Kidney (tissue), 14 donors: ENCODE measurements around the gene TCERG1L. TPM values are rescaled to one million over a fixed set of nuclear protein-coding genes. Genes with fewer than 3 reads are reported as not detected.

Source experiments
- DNase-seq, 5 donors: peaks; one replicate each; pipeline ENCODE4 v3.0.0-alpha.2; 2013 to 2020
- FAIRE-seq: peaks from 2 replicates; lab custom pipeline; 2012; peaks lifted over from hg19 to GRCh38; lab: Jason Lieb, UNC
- H3K27ac ChIP-seq, 2 donors: one replicate each; pipeline ENCODE4 v1.7.0; 2013; ENCODE audit warnings: low read depth in 2 of 2, low read length in 2 of 2, inconsistent platforms in 1 of 2
- H3K27me3 ChIP-seq: one replicate; pipeline ENCODE4 v1.7.1; 2013; ENCODE audit warnings: low read length, inconsistent platforms; ENCODE audit not compliant: control insufficient read depth, insufficient read depth
- H3K36me3 ChIP-seq, 3 donors: one replicate each; pipeline versions ENCODE4 v1.7.0 to v1.7.1; 2013; ENCODE audit warnings: low read length in 3 of 3, control low read depth in 1 of 3, inconsistent platforms in 1 of 3; ENCODE audit not compliant: insufficient read depth in 3 of 3, control insufficient read depth in 2 of 3
- H3K4me1 ChIP-seq, 3 donors: one replicate each; pipeline versions ENCODE4 v1.7.0 to v1.7.1; 2013; ENCODE audit warnings: low read length in 3 of 3, inconsistent platforms in 1 of 3, low read depth in 1 of 3; ENCODE audit not compliant: control insufficient read depth in 2 of 3, insufficient read depth in 2 of 3
- H3K4me3 ChIP-seq, 3 donors: one replicate each; pipeline versions ENCODE4 v1.7.0 to v1.8.1; 2013; ENCODE audit warnings: low read length in 3 of 3, control low read depth in 1 of 3, inconsistent platforms in 1 of 3
- H3K9ac ChIP-seq, 3 donors: one replicate each; pipeline versions ENCODE4 v1.7.0 to v1.7.1; 2013; ENCODE audit warnings: low read length in 3 of 3, control low read depth in 1 of 3, inconsistent platforms in 1 of 3
- H3K9me3 ChIP-seq, 3 donors: one replicate each; pipeline versions ENCODE4 v1.7.0 to v1.7.1; 2013; ENCODE audit warnings: low read length in 3 of 3, control low read depth in 1 of 3, inconsistent platforms in 1 of 3; ENCODE audit not compliant: control insufficient read depth in 2 of 3, insufficient read depth in 1 of 3
- CTCF ChIP-seq: IDR thresholded peaks from 3 replicates; pipeline ENCODE4 v1.5.1; 2012; ENCODE audit warnings: mild to moderate bottlenecking, moderate library complexity, borderline replicate concordance; ENCODE audit not compliant: insufficient read depth; ENCODE audit errors: extremely low read depth
- intact Hi-C: fragments of 100-400 bp; cut with DNase I; formaldehyde crosslinking; loops from one replicate; pipeline ENCODE4 v1.11.1; 2022
- polyA plus RNA-seq: library from polyadenylated mRNA; stranded (reverse); fragments of 350-450 nt; fragmentation: Illumina TruSeq; extraction: RNeasy Lipid Tissue Mini Kit (QIAGEN cat#74804); gene quantifications from one replicate; pipeline ENCODE4 v1.2.3, GENCODE V29; 2014; ENCODE audit warnings: low read depth, low replicate concordance; ENCODE audit not compliant: insufficient read depth
- total RNA-seq: library from RNA; stranded (reverse); fragmentation: NEBNext Ultra II Directional; extraction: Animal tissue kit (Norgen Biotek cat#: 25700); gene quantifications from one replicate; pipeline ENCODE4 v1.2.1, GENCODE V29; 2021
- donor health status: control.
- donor health status: control.
- donor health status: control.
- donor health status: control.
- donor health status: control.
- donor health status: DM: yes; HTN: yes; CAD: no.
- donor health status: Normal renal cell carcinoma (clear cell type).

Gene TCERG1L
- total and polyA plus RNA-seq, 2 donors from 2014 or later = not detected

- intact Hi-C loops = no loop called here
- Histone ChIP-seq H3K27ac (no peak overlapping the region), H3K36me3 (peaks cover 0 to 2% (median 0%) of the 10 kb centered on the region in 3 donors), H3K4me3 (peak overlapping the region in 1 of 3 donors; percentile 14), H3K9me3 (peaks cover 0 to 4% (median 0%) of the 10 kb centered on the region in 3 donors), H3K9ac (no peak overlapping the region), H3K27me3 (no peaks in the 10 kb centered on the region), H3K4me1 (no peaks in the 10 kb centered on the region)
- TF ChIP-seq CTCF = no peak
- FAIRE-seq = no peak
- DNase-seq = no peak
Observed at GRCh38 chr10:131072651-131073468, 238.7 kb downstream of the TCERG1L start.

- no peak overlapping the region for H3K4me3 ChIP-seq
- H3K27ac ChIP-seq = no peak overlapping the region
- intact Hi-C loops = no loop called here
- DNase-seq = no peak
- no peaks in the 10 kb centered on the region for H3K27me3 ChIP-seq
- H3K4me1 ChIP-seq = no peaks in the 10 kb centered on the region
- no peak for FAIRE-seq
- peaks cover 0 to 2% (median 0%) of the 10 kb centered on the region in 3 donors for H3K36me3 ChIP-seq
- no peak for TF ChIP-seq CTCF
- H3K9me3 ChIP-seq = peaks cover 0 to 4% (median 0%) of the 10 kb centered on the region in 3 donors
- H3K9ac ChIP-seq = no peak overlapping the region
Observed at GRCh38 chr10:131071721-131072120, 239.8 kb downstream of the TCERG1L start.

GRCh38 chr10:131070856-131071255 is 240.7 kb downstream of the TCERG1L start:
- H3K27me3 ChIP-seq = no peaks in the 10 kb centered on the region
- no peak for TF ChIP-seq CTCF
- H3K27ac ChIP-seq = no peak overlapping the region
- DNase-seq (no peak), FAIRE-seq (no peak)
- H3K9ac ChIP-seq = no peak overlapping the region
- intact Hi-C loops = no loop called here
- H3K4me1 ChIP-seq = no peaks in the 10 kb centered on the region
- peaks cover 0 to 2% (median 0%) of the 10 kb centered on the region in 3 donors for H3K36me3 ChIP-seq
- H3K4me3 ChIP-seq = no peak overlapping the region
- H3K9me3 ChIP-seq = peaks cover 0 to 4% (median 0%) of the 10 kb centered on the region in 3 donors
